ENCODE data around the gene RIN3. TPM values are rescaled to one million over a fixed set of nuclear protein-coding genes. Genes with fewer than 3 reads are reported as not detected.

RIN3 gene
- total and polyA plus RNA-seq, 2 donors (not counting 3 experiments of a cell fraction or from before 2014, with no cell fraction given), result 5.1 to 20.8 TPM

DNA sequence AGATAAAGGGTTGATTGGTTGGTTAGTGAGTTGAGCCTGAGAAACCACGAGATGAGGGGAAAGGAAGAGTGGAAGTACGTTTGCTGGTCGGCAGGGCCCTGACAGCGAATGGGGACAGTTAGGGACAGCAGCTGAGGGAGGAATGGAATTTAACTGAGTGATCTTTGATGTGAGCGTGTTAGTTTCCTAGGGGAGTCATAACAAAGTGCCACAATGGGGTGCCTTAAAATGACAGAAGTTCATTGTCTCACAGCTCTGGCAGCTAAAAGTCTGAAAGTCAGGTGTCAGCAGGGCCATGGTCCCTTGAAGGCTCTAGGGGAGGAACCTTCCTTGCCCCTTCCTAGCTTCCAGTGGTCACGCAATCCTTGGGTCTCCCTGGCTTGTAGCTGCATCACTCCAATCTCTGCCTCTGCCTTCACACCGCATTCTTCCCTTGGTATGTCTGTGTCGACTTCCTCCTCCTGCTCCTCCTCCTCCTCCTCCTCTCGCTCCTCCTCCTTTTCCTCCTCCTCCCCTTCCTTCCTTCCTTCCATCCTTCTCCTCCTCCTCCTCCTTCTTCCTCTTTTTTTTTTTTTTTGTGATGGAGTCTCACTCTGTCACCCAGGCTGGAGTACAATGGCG, 26.0 kb upstream of the RIN3 start:
- CTCF ChIA-PET, result no interaction called here
- no TSS peak for BruUV-seq (replicated peaks)
- no peaks in the 10 kb centered on the region for H3K79me2 ChIP-seq (ENCODE audit: control insufficient read depth, insufficient read depth, low read length)

More for the DNA sequence above, 26.0 kb upstream of the RIN3 start:
- Histone ChIP-seq H4K20me1 (replicated peaks; ENCODE audit: control insufficient read depth, extremely low read depth, insufficient read depth, low read length) (no peaks in the 10 kb centered on the region), H3K9me1 (replicated peaks; ENCODE audit: control insufficient read depth, extremely low read depth, insufficient read depth, low read length) (no peaks in the 10 kb centered on the region), H3K9me3 (replicated peaks; ENCODE audit: control insufficient read depth, insufficient read depth, low read length) (no peaks in the 10 kb centered on the region), H3K4me3 (replicated peaks in 1 of 3; ENCODE audit: insufficient read depth in 1 of 3, low read depth in 1 of 3, low read length in 3 of 3) (no peak overlapping the region), H3K4me2 (ENCODE audit: insufficient read depth, low read length) (no peak overlapping the region), H3K27ac (ENCODE audit: insufficient read depth, low read depth, low read length) (no peak overlapping the region), H3K9ac (replicated peaks; ENCODE audit: extremely low read depth, insufficient read depth, low read length) (no peak overlapping the region), H2AFZ (ENCODE audit: low read depth, low read length) (no peak overlapping the region), H3K27me3 (ENCODE audit: control insufficient read depth in 2 of 2, insufficient read depth in 2 of 2, low read length in 2 of 2) (peaks cover 0 to 3% of the 10 kb centered on the region in 2 experiments), H3K4me1 (ENCODE audit: control insufficient read depth, extremely low read depth, insufficient read depth, low read length) (no peaks in the 10 kb centered on the region), H3K36me3 (ENCODE audit: control insufficient read depth in 2 of 2, extremely low read depth in 1 of 2, insufficient read depth in 2 of 2, low read length in 2 of 2) (no peaks in the 10 kb centered on the region)
- POLR2A ChIA-PET, result no interaction called here
- FAIRE-seq (no peak), DNase-seq (ENCODE audit: low read depth, low spot score) (no peak)
- TF ChIP-seq, protein P1, sequence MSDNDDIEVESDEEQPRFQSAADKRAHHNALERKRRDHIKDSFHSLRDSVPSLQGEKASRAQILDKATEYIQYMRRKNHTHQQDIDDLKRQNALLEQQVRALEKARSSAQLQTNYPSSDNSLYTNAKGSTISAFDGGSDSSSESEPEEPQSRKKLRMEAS (IDR thresholded peaks at IDR 0.05; ENCODE audit: insufficient read depth, insufficient read length), result no peak
- TF ChIP-seq CTCF (IDR thresholded peaks at IDR 0.05; ENCODE audit: extremely low read depth in 1 of 2, insufficient read depth in 1 of 2, low read depth in 1 of 2, low read length in 2 of 2) (no peak), MYC (IDR thresholded peaks at IDR 0.05; ENCODE audit: low read depth, low read length) (no peak), GATA2 (IDR thresholded peaks at IDR 0.05; ENCODE audit: insufficient read depth, insufficient read length, low read depth, low read length) (no peak), JUN (IDR thresholded peaks at IDR 0.05; ENCODE audit: borderline replicate concordance, insufficient read depth, insufficient read length, low read depth) (no peak), FOS (IDR thresholded peaks at IDR 0.05; ENCODE audit: borderline replicate concordance, insufficient read depth, low read length) (no peak), POLR2A (IDR thresholded peaks at IDR 0.05; ENCODE audit: low read depth, low read length) (no peak), EZH2 (IDR thresholded peaks at IDR 0.05; ENCODE audit: borderline replicate concordance, low read depth, low read length, severe bottlenecking) (no peak), POLR2AphosphoS5 (IDR thresholded peaks at IDR 0.05; ENCODE audit: insufficient read depth, low read depth, low read length) (no peak)
- dilution Hi-C loops (cut with MboI; ENCODE audit: extremely low pct_ligation_motif_present, low sequenced_read_pairs), result no loop called here
- intact Hi-C loops (cut with micrococcal nuclease), result no loop called here
